Kidney epithelial cell (primary cell): ENCODE data around the gene CD8B. TPM values are rescaled to one million over a fixed set of nuclear protein-coding genes. Genes with fewer than 3 reads are reported as not detected.
"Not testable (repeated sequence)": the region's sequence is repeated elsewhere in the genome, so short reads cannot be mapped to it uniquely, and the experiment has no call there.

Source experiments
- DNase-seq: peaks from one replicate; pipeline ENCODE4 v3.0.0-alpha.2; 2010; ENCODE audit warnings: low read depth
- H3K27me3 ChIP-seq: 2 replicates; pipeline ENCODE4 v1.6.0; 2011; ENCODE audit warnings: low read length; ENCODE audit not compliant: control insufficient read depth, insufficient read depth
- H3K36me3 ChIP-seq: 2 replicates; pipeline ENCODE4 v1.5.1; 2011; ENCODE audit warnings: low read length; ENCODE audit not compliant: control insufficient read depth, insufficient read depth
- H3K4me3 ChIP-seq: 2 replicates; pipeline ENCODE4 v1.5.1; 2011; ENCODE audit warnings: low read depth, mild to moderate bottlenecking, control low read depth, low read length
- total RNA-seq: library from RNA; depleted of rRNA; stranded (reverse); fragments of >200 nt; gene quantifications from 2 replicates; pipeline ENCODE4 v1.2.3, GENCODE V29; 2015

CD8B gene
- total RNA-seq: 2.0 and 3.8 TPM in 2 replicates

- not testable (repeated sequence) for DNase-seq, H3K36me3 ChIP-seq, H3K27me3 ChIP-seq, H3K4me3 ChIP-seq
Measured at GRCh38 chr2:86861628-86862379, at the start of gene CD8B. Gene CD8B (minus strand): TSS chr2:86861886. CDS start chr2:86861865, 21 bp downstream.

- not testable (repeated sequence) for H3K36me3 ChIP-seq, DNase-seq, H3K27me3 ChIP-seq, H3K4me3 ChIP-seq
Measured at GRCh38 chr2:86905868-86906267, 44.2 kb upstream of the CD8B start.

DNA sequence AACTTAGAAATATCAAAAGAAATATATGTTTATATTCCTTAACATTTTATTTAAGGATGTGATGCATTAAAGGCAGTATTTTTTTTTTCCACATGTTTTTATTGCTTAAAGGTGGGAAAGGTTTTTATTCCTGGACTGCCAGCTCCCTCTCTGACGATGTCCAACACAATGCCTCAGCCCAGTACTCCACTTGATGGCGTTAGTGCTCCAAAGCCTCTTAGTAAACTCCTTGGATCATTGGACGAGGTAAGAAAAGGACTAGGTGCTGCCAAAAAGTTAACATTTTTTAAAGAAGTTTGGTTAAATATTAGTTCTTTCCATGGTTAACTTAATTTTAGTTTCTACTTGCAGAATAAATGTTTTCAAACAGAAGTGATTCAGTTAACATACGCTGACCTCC, 39.0 kb upstream of the CD8B start:
- DNase-seq, H3K27me3 ChIP-seq, H3K36me3 ChIP-seq, H3K4me3 ChIP-seq: not testable (repeated sequence)

DNA sequence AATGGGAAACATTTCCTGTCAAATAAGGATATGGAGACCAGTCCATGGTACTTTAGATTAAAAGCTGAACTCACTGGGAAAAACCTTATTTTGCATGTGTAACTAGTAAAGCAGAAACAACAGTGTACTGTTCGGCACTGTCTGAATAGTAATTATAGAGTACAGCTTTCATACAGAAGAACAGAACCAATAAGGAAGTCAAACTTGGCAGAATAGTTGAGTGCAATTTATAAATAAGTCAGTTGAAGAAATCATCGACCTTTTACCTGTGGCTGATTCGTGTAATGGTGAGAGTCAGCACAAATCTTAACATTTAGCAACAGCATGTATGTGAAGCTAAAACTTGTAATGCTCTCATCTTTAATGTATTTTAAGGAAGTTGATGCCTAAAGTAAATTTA, 24.3 kb upstream of the CD8B start:
- not testable (repeated sequence) for H3K4me3 ChIP-seq, H3K27me3 ChIP-seq, DNase-seq, H3K36me3 ChIP-seq

GRCh38 chr2:86882865-86883264, 21.2 kb upstream of the CD8B start:
- not testable (repeated sequence) for DNase-seq, H3K36me3 ChIP-seq, H3K27me3 ChIP-seq, H3K4me3 ChIP-seq

DNA sequence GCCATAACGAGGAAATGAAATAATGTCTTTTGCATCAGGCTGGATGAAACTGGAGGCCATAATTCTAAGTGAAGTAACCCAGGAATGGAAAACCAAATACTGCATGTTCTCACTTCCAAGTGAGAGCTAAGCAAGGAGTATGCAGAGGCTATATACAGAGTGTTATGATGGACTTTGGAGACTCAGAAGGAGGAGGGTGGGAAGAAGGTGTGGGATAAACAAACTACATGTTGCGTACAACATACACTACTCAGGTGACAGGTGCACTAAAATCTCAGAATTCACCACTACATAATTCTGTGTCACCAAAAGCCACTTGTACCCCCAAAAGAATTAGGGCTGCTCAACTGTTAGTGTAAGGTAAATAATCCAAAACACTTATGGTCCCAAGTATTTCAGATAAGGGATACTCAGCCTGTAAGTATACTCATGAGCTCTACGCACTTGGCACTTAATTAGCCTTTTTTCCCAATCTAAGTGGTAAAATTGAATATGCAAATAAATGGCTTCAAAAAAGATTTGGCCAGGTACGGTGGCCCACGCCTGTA, 20.5 kb upstream of the CD8B start:
- not testable (repeated sequence) for H3K36me3 ChIP-seq, DNase-seq, H3K27me3 ChIP-seq, H3K4me3 ChIP-seq

GRCh38 chr2:86878986-86879385, 17.3 kb upstream of the CD8B start:
- H3K36me3 ChIP-seq, H3K4me3 ChIP-seq, H3K27me3 ChIP-seq, DNase-seq: not testable (repeated sequence)

DNA sequence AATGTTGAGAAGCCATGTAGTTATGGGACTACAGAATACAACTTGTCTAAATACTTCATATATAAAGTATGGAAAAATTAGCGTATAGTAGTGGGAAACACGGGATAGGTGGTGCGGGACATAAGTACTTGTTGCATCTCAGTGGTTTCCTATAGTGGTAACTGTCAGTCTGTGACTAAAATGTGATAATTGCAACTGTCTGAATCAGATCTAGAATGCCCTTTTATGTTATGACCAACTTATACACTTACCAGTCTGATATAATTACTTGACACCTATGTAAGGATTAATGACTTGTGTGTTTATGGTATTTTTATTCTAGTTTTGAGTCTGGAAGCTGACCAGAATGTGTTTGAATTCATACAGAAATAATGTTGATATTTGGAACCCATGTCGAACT, 9.3 kb upstream of the CD8B start:
- H3K4me3 ChIP-seq, DNase-seq, H3K27me3 ChIP-seq, H3K36me3 ChIP-seq: not testable (repeated sequence)

GRCh38 chr2:86868895-86869468, 7.3 kb upstream of the CD8B start:
- H3K27me3 ChIP-seq, H3K36me3 ChIP-seq, H3K4me3 ChIP-seq, DNase-seq: not testable (repeated sequence)

DNA sequence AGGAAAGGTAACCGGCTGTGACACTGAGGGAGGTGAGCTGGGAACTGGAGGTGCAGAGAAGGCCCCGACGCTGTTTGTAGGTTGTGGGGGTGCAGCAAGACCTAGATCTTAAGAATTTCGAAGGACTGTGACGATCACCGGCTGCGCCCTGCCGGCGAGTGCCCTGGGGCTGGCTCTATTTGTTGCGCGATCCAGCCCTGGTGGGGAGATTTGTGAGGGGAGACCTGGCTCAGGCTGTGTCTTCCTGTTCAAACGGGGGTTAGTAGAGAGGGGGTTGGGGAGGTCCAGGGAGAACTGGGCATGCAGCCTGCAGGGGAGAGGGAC, 656 bp upstream of the CD8B start:
- H3K36me3 ChIP-seq, H3K27me3 ChIP-seq, DNase-seq, H3K4me3 ChIP-seq: not testable (repeated sequence)

GRCh38 chr2:86861175-86861574, 511 bp downstream of the CD8B start:
- not testable (repeated sequence) for DNase-seq, H3K4me3 ChIP-seq, H3K36me3 ChIP-seq, H3K27me3 ChIP-seq

DNA sequence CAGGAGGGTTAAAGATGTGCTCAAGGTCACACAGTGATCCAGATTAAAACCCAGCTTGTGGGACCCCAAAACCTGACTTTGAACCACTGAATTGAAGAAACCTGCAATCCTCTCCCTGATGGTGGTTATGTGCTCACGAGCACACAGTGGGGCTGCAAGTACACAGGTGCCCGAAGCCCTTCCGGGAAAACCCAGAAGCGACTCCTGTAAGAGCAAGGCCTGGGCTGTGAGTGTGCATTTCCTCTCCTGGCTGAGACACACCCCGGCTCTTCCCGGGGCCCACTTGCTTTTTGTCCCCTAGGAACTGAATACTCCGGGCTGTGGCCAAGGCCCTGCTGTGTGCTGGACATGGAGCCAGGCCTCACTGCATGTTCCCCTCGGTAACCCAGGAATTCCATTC, 1.1 kb downstream of the CD8B start:
- not testable (repeated sequence) for H3K27me3 ChIP-seq, H3K4me3 ChIP-seq, H3K36me3 ChIP-seq, DNase-seq

DNA sequence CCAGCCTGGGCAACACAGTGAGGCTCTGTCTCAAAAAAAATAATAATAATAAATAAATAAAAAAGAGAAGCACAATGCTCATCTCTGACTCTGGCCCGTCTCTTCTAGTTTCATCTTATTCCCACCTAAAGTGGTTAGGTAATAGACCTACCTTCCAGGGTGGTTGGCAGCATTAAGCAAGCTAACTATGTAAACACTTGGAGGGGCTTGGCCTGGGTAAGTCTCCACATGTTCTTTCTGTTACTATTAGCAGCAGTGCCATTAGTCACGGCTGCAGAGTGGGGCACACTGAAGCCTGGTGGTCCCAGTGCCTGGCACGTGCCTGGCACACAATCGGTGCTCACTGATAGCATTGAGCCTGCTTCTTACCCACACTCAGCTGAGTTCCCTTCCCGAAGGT, 4.0 kb downstream of the CD8B start:
- H3K4me3 ChIP-seq, DNase-seq, H3K36me3 ChIP-seq, H3K27me3 ChIP-seq: not testable (repeated sequence)

DNA sequence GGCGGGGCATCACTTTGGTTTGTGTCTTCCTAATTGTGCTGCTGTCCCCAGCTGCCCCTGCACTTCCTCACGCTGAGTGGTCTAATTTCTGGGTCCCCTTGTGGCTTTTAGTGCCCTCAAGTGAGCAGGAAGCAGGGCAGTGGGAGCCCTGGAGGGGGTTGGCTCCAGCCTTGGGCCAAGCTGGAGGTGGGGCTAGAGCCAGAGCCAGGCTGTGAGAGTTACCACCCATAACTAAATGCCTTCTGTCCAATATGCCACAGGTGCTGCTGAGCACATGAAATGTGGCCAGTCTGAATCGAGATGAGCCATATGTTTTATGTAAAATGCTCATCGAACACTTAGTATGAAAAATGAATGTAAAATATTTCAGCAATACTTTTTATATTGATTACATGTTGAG, 5.2 kb downstream of the CD8B start:
- not testable (repeated sequence) for H3K4me3 ChIP-seq, H3K36me3 ChIP-seq, DNase-seq, H3K27me3 ChIP-seq

GRCh38 chr2:86855981-86856380, 5.7 kb downstream of the CD8B start:
- H3K27me3 ChIP-seq, H3K4me3 ChIP-seq, H3K36me3 ChIP-seq, DNase-seq: not testable (repeated sequence)
